ENCODE results near the gene CNTN1. TPM values are rescaled to one million over a fixed set of nuclear protein-coding genes. Genes with fewer than 3 reads are reported as not detected.

Gene CNTN1
- total RNA-seq, 4 donors from 2014 or later, result 7.5 to 34.2 (median 19.4) TPM

DNA sequence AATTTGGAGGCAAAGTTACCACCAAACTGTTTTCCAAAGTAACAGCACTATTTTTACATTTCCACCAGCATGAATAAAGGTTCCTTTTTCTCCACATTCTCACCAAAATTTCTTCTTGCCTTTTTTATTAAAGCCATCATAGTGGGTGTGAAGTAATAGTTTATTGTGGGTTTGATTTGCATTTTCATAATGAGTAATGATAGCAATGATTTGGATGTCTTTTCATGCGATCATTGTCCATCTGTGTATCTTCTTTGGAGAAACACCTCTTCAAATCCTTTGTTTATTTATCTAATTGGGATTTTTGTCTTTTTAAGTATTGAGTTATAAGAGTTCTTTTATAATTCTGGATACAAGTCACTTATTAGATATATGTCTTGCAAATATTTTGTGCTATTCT is 172.7 kb downstream of the CNTN1 start:
- TF ChIP-seq CTCF (IDR thresholded peaks at IDR 0.05) (no peak), POLR2A (IDR thresholded peaks at IDR 0.05) (no peak)
- H3K4me3 ChIP-seq (ENCODE audit: low read depth, poor library complexity, severe bottlenecking), result no peak overlapping the region
- DNase-seq (ENCODE audit: low spot score in 2 of 2), result no peak
- 91 to 100% methylated on average over 1 of the region's 1 CpG for WGBS, 2 donors
- intact Hi-C loops (cut with DNase I; ENCODE audit: low total_unique reads), result no loop called here

- DNase-seq (ENCODE audit: low spot score in 2 of 2), result no peak
- H3K4me3 ChIP-seq (ENCODE audit: low read depth, poor library complexity, severe bottlenecking), result no peak overlapping the region
- TF ChIP-seq POLR2A (IDR thresholded peaks at IDR 0.05) (no peak), CTCF (IDR thresholded peaks at IDR 0.05) (no peak)
- intact Hi-C loops (cut with DNase I; ENCODE audit: low total_unique reads), result loop anchor here (5.0 kb wide), 1 partner anchor 949 kb away; no protein-coding TSS in a partner anchor
Observed at GRCh38 chr12:40870981-40871380, 178.7 kb downstream of the CNTN1 start.

DNA sequence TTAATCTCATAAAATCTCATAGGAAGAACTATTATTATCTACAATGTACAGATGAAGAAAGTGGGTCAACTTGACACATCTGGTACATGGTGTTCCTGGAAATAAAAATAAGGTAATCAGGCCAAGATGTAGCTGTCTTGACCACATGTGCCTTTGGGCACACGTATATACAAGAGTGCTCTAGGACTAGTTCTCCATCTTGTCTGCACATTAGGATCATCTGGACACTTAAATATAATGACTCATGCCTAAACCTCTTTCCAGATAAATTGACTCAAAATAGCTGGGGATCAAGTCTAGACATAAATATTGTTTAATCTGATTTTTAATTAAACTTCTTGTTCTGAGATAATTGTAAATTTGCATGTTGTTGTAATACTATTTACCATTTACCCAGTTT is 182.6 kb downstream of the CNTN1 start:
- TF ChIP-seq POLR2A (IDR thresholded peaks at IDR 0.05), result no peak
- no peak for TF ChIP-seq CTCF (IDR thresholded peaks at IDR 0.05)
- intact Hi-C loops (cut with DNase I; ENCODE audit: low total_unique reads), result loop anchor here (5.0 kb wide), 1 partner anchor 953 kb away; no protein-coding TSS in a partner anchor
- no peak overlapping the region for H3K4me3 ChIP-seq (ENCODE audit: low read depth, poor library complexity, severe bottlenecking)
- 38 to 41% methylated on average over 1 of the region's 1 CpG for WGBS, 2 donors
- no peak for DNase-seq (ENCODE audit: low spot score in 2 of 2)

DNA sequence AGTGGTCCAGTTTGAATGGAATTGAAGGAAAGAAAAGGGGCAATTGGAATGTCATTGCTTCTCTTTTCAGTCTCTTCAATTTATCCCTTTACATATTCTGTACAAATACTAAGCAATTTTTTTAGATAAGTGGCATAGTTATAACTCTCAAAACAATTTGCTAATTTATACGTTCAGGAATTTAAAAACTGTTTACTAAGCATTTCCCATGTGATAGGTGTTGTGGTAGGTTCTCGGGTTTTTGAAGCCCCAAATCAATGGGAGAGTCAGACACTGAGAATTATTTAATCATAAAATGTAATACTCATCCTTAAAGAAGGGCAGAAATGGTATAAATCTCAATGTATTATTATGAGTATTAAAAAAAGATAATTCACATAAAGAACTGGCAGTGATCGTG is 197.1 kb downstream of the CNTN1 start:
- H3K4me3 ChIP-seq (ENCODE audit: low read depth, poor library complexity, severe bottlenecking), result no peak overlapping the region
- no peak for TF ChIP-seq POLR2A (IDR thresholded peaks at IDR 0.05)
- no peak for TF ChIP-seq CTCF (IDR thresholded peaks at IDR 0.05)

GRCh38 chr12:40892528-40892927 is 200.3 kb downstream of the CNTN1 start:
- WGBS, 2 donors, result 40 to 66% methylated on average over 4 of the region's 4 CpGs
- intact Hi-C loops (cut with DNase I; ENCODE audit: low total_unique reads), result no loop called here
- no peak overlapping the region for H3K4me3 ChIP-seq (ENCODE audit: low read depth, poor library complexity, severe bottlenecking)
- no peak for DNase-seq (ENCODE audit: low spot score in 2 of 2)
- TF ChIP-seq POLR2A (IDR thresholded peaks at IDR 0.05) (no peak), CTCF (IDR thresholded peaks at IDR 0.05) (no peak)

More for the DNA sequence above, 197.1 kb downstream of the CNTN1 start:
- no peak for DNase-seq (ENCODE audit: low spot score in 2 of 2)
- intact Hi-C loops (cut with DNase I; ENCODE audit: low total_unique reads), result no loop called here
- WGBS, 2 donors, result 82 to 91% methylated on average over 3 of the region's 3 CpGs

GRCh38 chr12:40898505-40898904 is 206.3 kb downstream of the CNTN1 start:
- intact Hi-C loops (cut with DNase I; ENCODE audit: low total_unique reads), result no loop called here
- no peak for DNase-seq (ENCODE audit: low spot score in 2 of 2)
- TF ChIP-seq POLR2A (IDR thresholded peaks at IDR 0.05) (no peak), CTCF (IDR thresholded peaks at IDR 0.05) (no peak)
- no peak overlapping the region for H3K4me3 ChIP-seq (ENCODE audit: low read depth, poor library complexity, severe bottlenecking)
- WGBS, 2 donors, result 69 to 70% methylated on average over 3 of the region's 3 CpGs

Data from lower leg skin (tissue), 4 donors.